Measurements from ENCODE around the gene TSKS.

Gene TSKS

GRCh38 chr19:49805822-49806619 is 42.9 kb upstream of the TSKS start:
- POLR2A ChIA-PET: interaction anchor here (1.2 to 1.3 kb wide), 2 partner anchors 39 to 106 kb away, joined by 3 to 5 read pairs; partner anchors contain the start of gene AP2A1
- CTCF ChIA-PET: interaction anchor here (0.5 to 1.6 kb wide), 3 partner anchors 27 to 57 kb away, joined by 3 to 5 read pairs (median 3); no protein-coding TSS in a partner anchor

GRCh38 chr19:49803529-49803856 is 40.4 kb upstream of the TSKS start:
- TF ChIP-seq ZNF148 (tag by site-specific recombination; IDR thresholded peaks at IDR 0.05; ENCODE audit: borderline replicate concordance): no peak
- no peak for TF ChIP-seq ZFHX2 (tag by site-specific recombination; conservative IDR thresholded peaks at IDR 0.05)
- no peak for TF ChIP-seq ZNF645 (tag by site-specific recombination; IDR thresholded peaks at IDR 0.05)
- no peak for TF ChIP-seq ZNF560 (tag by site-specific recombination; IDR thresholded peaks at IDR 0.05; ENCODE audit: borderline replicate concordance)
- no peak for TF ChIP-seq EGR2 (tag by site-specific recombination; IDR thresholded peaks at IDR 0.05; ENCODE audit: low read depth)
- TF ChIP-seq KLF10 (tag by site-specific recombination; IDR thresholded peaks at IDR 0.05): no peak
- TF ChIP-seq PRDM10 (tag by site-specific recombination; IDR thresholded peaks at IDR 0.05): no peak
- TF ChIP-seq HOXA7 (CRISPR knock-in tag; IDR thresholded peaks at IDR 0.05; ENCODE audit: borderline replicate concordance): no peak
- no peak for TF ChIP-seq ZNF138 (tag by site-specific recombination; IDR thresholded peaks at IDR 0.05; ENCODE audit: borderline replicate concordance)
- CTCF ChIA-PET: interaction anchor here (0.6 to 1.5 kb wide), 2 partner anchors 14 to 144 kb away, joined by 3 read pairs; no protein-coding TSS in a partner anchor
- Histone ChIP-seq H3K9me3 (ENCODE audit: control insufficient read depth, insufficient read depth, low read depth, low read length) (no peaks in the 10 kb centered on the region), H3K4me1 (ENCODE audit: control insufficient read depth, insufficient read depth, low read length) (no peaks in the 10 kb centered on the region), H3K27ac (ENCODE audit: extremely low read depth, low read depth, low read length) (peak overlapping the region; percentile 31; the same call in 1 of the 2 replicates), H3K36me3 (ENCODE audit: control insufficient read depth in 2 of 2, insufficient read depth in 1 of 2, low read length in 2 of 2) (peaks cover 21 to 71% of the 10 kb centered on the region in 2 experiments; a peak in 2 of 3 replicates), H3K4me3 (ENCODE audit: low read depth, low read length) (no peak overlapping the region)
- POLR2A ChIA-PET: interaction anchor here (0.6 to 1.9 kb wide), 2 partner anchors 33 to 41 kb away, joined by 5 to 7 read pairs; no protein-coding TSS in a partner anchor

More at GRCh38 chr19:49805822-49806619, 42.9 kb upstream of the TSKS start:
- H3K9me3 ChIP-seq (ENCODE audit: control insufficient read depth, insufficient read depth, low read depth, low read length): no peaks in the 10 kb centered on the region
- H3K27ac ChIP-seq (ENCODE audit: extremely low read depth, low read depth, low read length): no peak overlapping the region
- H3K4me3 ChIP-seq (ENCODE audit: low read depth, low read length): no peak overlapping the region
- H3K4me1 ChIP-seq (ENCODE audit: control insufficient read depth, insufficient read depth, low read length): no peaks in the 10 kb centered on the region; the same call in 1 of the 2 replicates
- H3K36me3 ChIP-seq (ENCODE audit: control insufficient read depth in 2 of 2, insufficient read depth in 1 of 2, low read length in 2 of 2): peaks cover 15 to 58% of the 10 kb centered on the region in 2 experiments; a peak in 2 of 3 replicates
- TF ChIP-seq ZNF670 (tag by site-specific recombination; IDR thresholded peaks at IDR 0.05; ENCODE audit: low read depth) (no peak), RBAK (tag by site-specific recombination; IDR thresholded peaks at IDR 0.05) (no peak), ZNF324 (tag by site-specific recombination; IDR thresholded peaks at IDR 0.05) (no peak), ZNF366 (tag by site-specific recombination; conservative IDR thresholded peaks at IDR 0.05) (peak; percentile 71), ZNF571 (tag by site-specific recombination; IDR thresholded peaks at IDR 0.05) (no peak), ZBTB6 (tag by site-specific recombination; IDR thresholded peaks at IDR 0.05) (no peak), ZNF510 (tag by site-specific recombination; IDR thresholded peaks at IDR 0.05; ENCODE audit: insufficient replicate concordance) (no peak), ZNF292 (tag by site-specific recombination; IDR thresholded peaks at IDR 0.05; ENCODE audit: borderline replicate concordance, low read depth) (no peak), ZNF221 (tag by site-specific recombination; IDR thresholded peaks at IDR 0.05; ENCODE audit: borderline replicate concordance) (no peak), PRDM1 (tag by site-specific recombination; IDR thresholded peaks at IDR 0.05) (peak; percentile 96), ZNF513 (tag by site-specific recombination; IDR thresholded peaks at IDR 0.05) (no peak), ZNF624 (tag by site-specific recombination; IDR thresholded peaks at IDR 0.05) (no peak), ZNF600 (tag by site-specific recombination; IDR thresholded peaks at IDR 0.05) (no peak), SP3 (tag by site-specific recombination; IDR thresholded peaks at IDR 0.05) (0 out of 2 replicates have a peak, but pooled peaks have one; percentile 5), ZNF16 (tag by site-specific recombination; IDR thresholded peaks at IDR 0.05; ENCODE audit: low read depth) (no peak), ZNF660 (tag by site-specific recombination; IDR thresholded peaks at IDR 0.05) (no peak)
